Loucy (cell line): ENCODE measurements around the gene ARHGAP42.

Experiments used
- CTCF ChIP-seq: fragments of 200-600 bp; sonication (generic); conservative IDR thresholded peaks from 2 replicates; pipeline ENCODE4 v1.5.1; 2014; ENCODE audit warnings: mild to moderate bottlenecking, antibody characterized with exemption, low read length
- EZH2phosphoT487 ChIP-seq: fragments of 200-600 bp; IDR thresholded peaks from 2 replicates; pipeline ENCODE4 v1.6.1; 2018; ENCODE audit warnings: antibody characterized with exemption, mild to moderate bottlenecking, moderate library complexity, borderline replicate concordance

DNA sequence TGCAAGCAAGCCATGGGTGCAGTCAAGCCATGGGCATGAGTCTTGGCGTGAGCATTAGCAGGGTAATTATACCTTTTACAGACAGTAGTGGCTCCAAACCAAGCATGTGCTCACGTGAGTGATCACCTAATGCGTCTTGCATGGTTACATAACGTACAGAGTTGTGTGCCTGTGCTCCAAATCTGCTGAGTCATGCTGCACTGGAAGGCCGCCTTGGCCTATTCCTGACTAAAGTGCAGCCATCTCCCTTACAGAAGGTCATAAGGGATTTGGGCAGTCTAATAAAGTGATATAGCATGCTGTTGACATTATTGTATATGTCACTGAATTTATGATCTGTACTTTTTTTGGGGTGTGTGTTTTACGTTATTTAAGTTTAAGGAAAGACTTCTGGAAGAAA is 102.4 kb downstream of the ARHGAP42 start:
- TF ChIP-seq CTCF (no peak), EZH2phosphoT487 (no peak)
